GM19328 (cell line): ENCODE results near the gene GTPBP10.
"Not testable (repeated sequence)": the region's sequence is repeated elsewhere in the genome, so short reads cannot be mapped to it uniquely, and the experiment has no call there.

Experiments used
- ATAC-seq: cut with Tn5 transposase; IDR thresholded peaks from one replicate; pipeline ENCODE4 v1.9.1; 2021; ENCODE audit warnings: mild to moderate bottlenecking, moderate library complexity; ENCODE audit not compliant: unreplicated experiment

GTPBP10 gene

GRCh38 chr7:90346336-90347125 lies at the start of gene GTPBP10:
Gene GTPBP10 (plus strand): TSS chr7:90346716. CDS start chr7:90346742, 26 bp downstream.
- peak; percentile 93 for ATAC-seq

GRCh38 chr7:90298145-90299038 lies 48.1 kb upstream of the GTPBP10 start:
- ATAC-seq: no peak

- ATAC-seq: no peak
These were observed 43.3 kb upstream of the GTPBP10 start for GRCh38 chr7:90303241-90303640.

- ATAC-seq: no peak
These were observed 36.6 kb upstream of the GTPBP10 start for GRCh38 chr7:90309872-90310271.

GRCh38 chr7:90311175-90311574 lies 35.3 kb upstream of the GTPBP10 start:
- no peak for ATAC-seq

GRCh38 chr7:90312745-90313144 lies 33.8 kb upstream of the GTPBP10 start:
- no peak for ATAC-seq

- ATAC-seq: no peak
These were observed 32.6 kb upstream of the GTPBP10 start for GRCh38 chr7:90313907-90314306.

- no peak for ATAC-seq
These were observed 26.5 kb upstream of the GTPBP10 start for GRCh38 chr7:90320014-90320413.

GRCh38 chr7:90320418-90320800 lies 26.1 kb upstream of the GTPBP10 start:
- no peak for ATAC-seq

GRCh38 chr7:90320801-90321494 lies 25.6 kb upstream of the GTPBP10 start, which contains the start of gene FAM237B:
Gene FAM237B (minus strand): TSS chr7:90321304. CDS start chr7:90319748, 1,556 bp downstream.
- ATAC-seq: no peak

GRCh38 chr7:90322837-90323236 lies 23.7 kb upstream of the GTPBP10 start:
- no peak for ATAC-seq

GRCh38 chr7:90326500-90326899 lies 20.0 kb upstream of the GTPBP10 start:
- no peak for ATAC-seq

GRCh38 chr7:90334193-90334843 lies 12.2 kb upstream of the GTPBP10 start:
- no peak for ATAC-seq

- ATAC-seq: not testable (repeated sequence)
These were observed 11.6 kb upstream of the GTPBP10 start for GRCh38 chr7:90334926-90335325.

- no peak for ATAC-seq
These were observed 9.4 kb upstream of the GTPBP10 start for GRCh38 chr7:90337106-90337505.

- ATAC-seq: no peak
These were observed 1.5 kb upstream of the GTPBP10 start for GRCh38 chr7:90345016-90345415.

GRCh38 chr7:90345595-90346335 lies 751 bp upstream of the GTPBP10 start:
- ATAC-seq: peak; percentile 3

- ATAC-seq: no peak
These were observed 1.2 kb downstream of the GTPBP10 start for GRCh38 chr7:90347759-90348158.

- no peak for ATAC-seq
These were observed 2.8 kb downstream of the GTPBP10 start for GRCh38 chr7:90349305-90349704.

- not testable (repeated sequence) for ATAC-seq
These were observed 3.5 kb downstream of the GTPBP10 start for GRCh38 chr7:90350032-90350431.
